Right cardiac atrium (tissue), 5 donors: ENCODE measurements around the gene CDK5RAP2. TPM values are rescaled to one million over a fixed set of nuclear protein-coding genes. Genes with fewer than 3 reads are reported as not detected.
A peak's percentile ranks its signal among the peaks of the same experiment; 100 is the strongest.

Experiments used
- ATAC-seq, 2 donors: fragments of 200-7000 bp; cut with Tn5 transposase; one replicate each; pipeline versions ENCODE4 v1.8.0 to v1.9.1; 2020; ENCODE audit warnings: moderate library complexity in 2 of 2, mild to moderate bottlenecking in 1 of 2
- DNase-seq, 3 donors: peaks; one replicate each; pipeline ENCODE4 v3.0.0-alpha.2; 2020
- H3K27ac ChIP-seq: one replicate; pipeline ENCODE4 v1.5.1; 2013; ENCODE audit warnings: mild to moderate bottlenecking, low read length, control low read depth, moderate library complexity
- H3K27me3 ChIP-seq: one replicate; pipeline ENCODE4 v1.6.1; 2013; ENCODE audit not compliant: control insufficient read depth, insufficient read depth
- H3K4me1 ChIP-seq: one replicate; pipeline ENCODE4 v1.6.1; 2013; ENCODE audit warnings: low read length; ENCODE audit not compliant: control insufficient read depth, insufficient read depth
- H3K4me3 ChIP-seq: one replicate; pipeline ENCODE4 v1.5.1; 2013; ENCODE audit warnings: low read length, control low read depth
- H3K9me3 ChIP-seq: one replicate; pipeline ENCODE4 v1.6.1; 2013; ENCODE audit warnings: low read length; ENCODE audit not compliant: control insufficient read depth
- WGBS: extraction: QIAGEN DNeasy Blood & Tissue Kit; methylation state at CpG from one replicate; pipeline ENCODE4 v1.1.7; 2013; 5-methylcytosine and 5-hydroxymethylcytosine counted together
- intact Hi-C, 4 donors: fragments of 100-400 bp; cut with DNase I; formaldehyde crosslinking; loops; one replicate each; pipeline versions ENCODE4 v1.11.0 to v1.14.0; 2022 to 2023
- polyA plus RNA-seq: library from polyadenylated mRNA; stranded (reverse); fragments of 200-250 nt; gene quantifications from one replicate; pipeline ENCODE4 v1.2.3, GENCODE V29; 2013
- total RNA-seq, 4 donors: library from RNA; stranded (reverse); fragmentation: NEBNext Ultra II Directional; extraction: Animal tissue kit (Norgen Biotek cat#: 25700); gene quantifications; one replicate each; pipeline ENCODE4 v1.2.1, GENCODE V29; 2021
- donor health status: healthy with polysubstance abuse.
- donor health status: DM: no; HTN: yes; CAD: no.
- donor health status: DM: no; HTN: no; CAD: no.
- donor health status: DM: no; HTN: yes; CAD: no; lungs with severe emphysema.
- donor health status: DM: yes; HTN: yes; CAD: no.

CDK5RAP2 gene
- total and polyA plus RNA-seq, 5 donors, result 28.0 to 63.6 (median 46.3) TPM

GRCh38 chr9:120436446-120436845 lies 143.5 kb downstream of the CDK5RAP2 start:
- Histone ChIP-seq H3K27me3 (no peaks in the 10 kb centered on the region), H3K27ac (no peak overlapping the region), H3K4me3 (no peak overlapping the region), H3K4me1 (peaks cover 5% of the 10 kb centered on the region), H3K9me3 (no peaks in the 10 kb centered on the region)
- DNase-seq, result no peak
- intact Hi-C loops, result no loop called here
- no peak for ATAC-seq
- 58% methylated on average over 3 of the region's 3 CpGs for WGBS

GRCh38 chr9:120435091-120435490 lies 144.9 kb downstream of the CDK5RAP2 start:
- ATAC-seq (peak; percentile 28 to 46), DNase-seq (no peak)
- intact Hi-C loops, result no loop called here
- 55% methylated on average over 1 of the region's 1 CpG for whole genome bisulfite sequencing
- no peak overlapping the region for H3K4me3 ChIP-seq
- no peak overlapping the region for H3K27ac ChIP-seq
- no peaks in the 10 kb centered on the region for H3K9me3 ChIP-seq
- no peaks in the 10 kb centered on the region for H3K27me3 ChIP-seq
- peaks cover 5% of the 10 kb centered on the region for H3K4me1 ChIP-seq

- no peak overlapping the region for H3K27ac ChIP-seq
- intact Hi-C loops, result no loop called here
- WGBS, result 45% methylated on average over 6 of the region's 6 CpGs
- peak; percentile 91 to 95 for ATAC-seq
- no peaks in the 10 kb centered on the region for H3K9me3 ChIP-seq
- peak; percentile 67 to 89 (median 86) for DNase-seq
- no peak overlapping the region for H3K4me3 ChIP-seq
- H3K27me3 ChIP-seq, result no peaks in the 10 kb centered on the region
- peaks cover 5% of the 10 kb centered on the region for H3K4me1 ChIP-seq
Observed at GRCh38 chr9:120434532-120434931, 145.4 kb downstream of the CDK5RAP2 start.

GRCh38 chr9:120433701-120434100 lies 146.3 kb downstream of the CDK5RAP2 start:
- 91% methylated on average over 4 of the region's 4 CpGs for WGBS
- H3K4me3 ChIP-seq, result no peak overlapping the region
- DNase-seq, result no peak
- no peak overlapping the region for H3K27ac ChIP-seq
- H3K9me3 ChIP-seq, result no peaks in the 10 kb centered on the region
- ATAC-seq, result no peak
- H3K4me1 ChIP-seq, result peaks cover 5% of the 10 kb centered on the region
- intact Hi-C loops, result no loop called here
- no peaks in the 10 kb centered on the region for H3K27me3 ChIP-seq

- H3K27ac ChIP-seq, result no peak overlapping the region
- 97% methylated on average over 3 of the region's 3 CpGs for WGBS
- DNase-seq (no peak), ATAC-seq (no peak)
- no peaks in the 10 kb centered on the region for H3K9me3 ChIP-seq
- intact Hi-C loops, result no loop called here
- peaks cover 5% of the 10 kb centered on the region for H3K4me1 ChIP-seq
- no peak overlapping the region for H3K4me3 ChIP-seq
- no peaks in the 10 kb centered on the region for H3K27me3 ChIP-seq
Observed at GRCh38 chr9:120432600-120432999, 147.4 kb downstream of the CDK5RAP2 start.

- 77% methylated on average over 2 of the region's 2 CpGs for WGBS
- intact Hi-C loops, result no loop called here
- ATAC-seq, result no peak
Observed at GRCh38 chr9:120431268-120431667, 148.7 kb downstream of the CDK5RAP2 start.

GRCh38 chr9:120424248-120424647 lies 155.7 kb downstream of the CDK5RAP2 start:
- ATAC-seq, result no peak
- Histone ChIP-seq H3K27me3 (no peaks in the 10 kb centered on the region), H3K27ac (no peak overlapping the region), H3K9me3 (no peaks in the 10 kb centered on the region), H3K4me3 (no peak overlapping the region), H3K4me1 (no peaks in the 10 kb centered on the region)
- DNase-seq, result no peak
- intact Hi-C loops, result no loop called here

More at GRCh38 chr9:120431268-120431667, 148.7 kb downstream of the CDK5RAP2 start:
- Histone ChIP-seq H3K27me3 (no peaks in the 10 kb centered on the region), H3K4me3 (no peak overlapping the region), H3K4me1 (peaks cover 2% of the 10 kb centered on the region), H3K27ac (no peak overlapping the region), H3K9me3 (no peaks in the 10 kb centered on the region)
- DNase-seq, result no peak

GRCh38 chr9:120423812-120424211 lies 156.2 kb downstream of the CDK5RAP2 start:
- WGBS, result 95% methylated on average over 3 of the region's 3 CpGs
- intact Hi-C loops, result no loop called here
- no peaks in the 10 kb centered on the region for H3K9me3 ChIP-seq
- no peak for DNase-seq
- H3K27ac ChIP-seq, result no peak overlapping the region
- no peaks in the 10 kb centered on the region for H3K27me3 ChIP-seq
- no peak overlapping the region for H3K4me3 ChIP-seq
- no peak for ATAC-seq
- no peaks in the 10 kb centered on the region for H3K4me1 ChIP-seq

GRCh38 chr9:120421977-120422376 lies 158.0 kb downstream of the CDK5RAP2 start:
- no peaks in the 10 kb centered on the region for H3K9me3 ChIP-seq
- WGBS, result 94% methylated on average over 3 of the region's 3 CpGs
- DNase-seq (no peak), ATAC-seq (no peak)
- intact Hi-C loops, result no loop called here
- H3K27ac ChIP-seq, result no peak overlapping the region
- H3K27me3 ChIP-seq, result no peaks in the 10 kb centered on the region
- H3K4me3 ChIP-seq, result no peak overlapping the region
- no peaks in the 10 kb centered on the region for H3K4me1 ChIP-seq

GRCh38 chr9:120418315-120418714 lies 161.7 kb downstream of the CDK5RAP2 start:
- DNase-seq (no peak), ATAC-seq (no peak)
- WGBS, result 62% methylated on average over 4 of the region's 4 CpGs
- Histone ChIP-seq H3K27me3 (no peaks in the 10 kb centered on the region), H3K9me3 (no peaks in the 10 kb centered on the region), H3K27ac (no peak overlapping the region), H3K4me1 (no peaks in the 10 kb centered on the region), H3K4me3 (no peak overlapping the region)
- intact Hi-C loops, result no loop called here

- ATAC-seq (no peak), DNase-seq (no peak)
- WGBS, result 86% methylated on average over 19 of the region's 19 CpGs
- no peak overlapping the region for H3K4me3 ChIP-seq
- H3K9me3 ChIP-seq, result no peaks in the 10 kb centered on the region
- H3K27ac ChIP-seq, result no peak overlapping the region
- peaks cover 6% of the 10 kb centered on the region for H3K4me1 ChIP-seq
- intact Hi-C loops, result no loop called here
- no peaks in the 10 kb centered on the region for H3K27me3 ChIP-seq
Observed at GRCh38 chr9:120416781-120417427, 163.1 kb downstream of the CDK5RAP2 start.
